K562 (cell line): ENCODE data around the gene SLC27A4. TPM values are rescaled to one million over a fixed set of nuclear protein-coding genes. Genes with fewer than 3 reads are reported as not detected.

ENCODE experiments used
- CREB3 ChIP-seq: fragments of 450-650 bp; conservative IDR thresholded peaks from 2 replicates; pipeline ENCODE4 v1.6.1; 2016; ENCODE audit warnings: missing genetic modification characterization, low read depth, mild to moderate bottlenecking, missing compliant biosample characterization, moderate library complexity
- ELF4 ChIP-seq: fragments of 450-650 bp; formaldehyde crosslinking; IDR thresholded peaks from 2 replicates; pipeline ENCODE4 v1.4.0; 2022; ENCODE audit warnings: missing genetic modification characterization
- JUN ChIP-seq, 2 experiments: sonication (generic) in 1 of 2; formaldehyde crosslinking in 1 of 2; IDR thresholded peaks; 2 replicates each; pipeline versions ENCODE4 v1.6.1 to v1.8.0; 2012 to 2022; ENCODE audit warnings: borderline replicate concordance in 2 of 2, mild to moderate bottlenecking in 2 of 2, improper control_type of control experiment in 1 of 2, low read depth in 1 of 2, low read length in 1 of 2, missing genetic modification reagents in 1 of 2
- MGA ChIP-seq: fragments of 450-650 bp; IDR thresholded peaks from 2 replicates; pipeline ENCODE4 v1.6.1; 2016; ENCODE audit warnings: mild to moderate bottlenecking, moderate library complexity
- SP2 ChIP-seq: IDR thresholded peaks from 2 replicates; pipeline ENCODE4 v1.6.1; 2011; ENCODE audit warnings: mild to moderate bottlenecking, low read depth, low read length, moderate library complexity; ENCODE audit not compliant: poor library complexity, severe bottlenecking; ENCODE audit errors: extremely low read depth
- ZNF75A ChIP-seq: fragments of 450-650 bp; formaldehyde crosslinking; IDR thresholded peaks from 2 replicates; pipeline ENCODE4 v1.4.0; 2020; ENCODE audit warnings: mild to moderate bottlenecking
- polyA plus RNA-seq, 8 experiments: library from polyadenylated mRNA; depleted of rRNA in 4 of 8; stranded (reverse) in 5 of 8; unstranded in 3 of 8; fragments of >200 nt; fragmentation: Nextera tagmentation in 2 of 8; fragmentation: Illumina TruSeq in 1 of 8; extraction: Ambion mirVana in 2 of 8; extraction: Trizol in 1 of 8; gene quantifications; 2 replicates each; pipeline versions ENCODE4 v1.2.1 to v1.2.3, GENCODE V29; 2011 to 2014; ENCODE audit warnings: inconsistent platforms in 1 of 8, missing spikeins in 1 of 8
- total RNA-seq, 7 experiments: library from RNA; depleted of rRNA in 6 of 7; stranded (reverse); fragments of >200 nt in 6 of 7; fragmentation: Illumina TruSeq in 2 of 7; extraction: Trizol in 2 of 7; gene quantifications; 2 replicates each; pipeline versions ENCODE4 v1.2.1 to v1.2.3, GENCODE V29; 2011 to 2021; ENCODE audit warnings: low replicate concordance in 1 of 7
- TF ChIP-seq, protein P1 (sequence below): fragments of 450-650 bp; formaldehyde crosslinking; IDR thresholded peaks from 2 replicates; pipeline ENCODE4 v1.4.0; 2022; ENCODE audit warnings: missing genetic modification characterization
- TF ChIP-seq, protein P2 (sequence below), 2 experiments: fragments of 450-650 bp in 1 of 2; sonication (generic) in 1 of 2; formaldehyde crosslinking; conservative IDR thresholded peaks; 2 replicates each; pipeline versions ENCODE4 v1.4.0 to v1.8.1; 2020 to 2022; ENCODE audit warnings: mild to moderate bottlenecking in 1 of 2, missing genetic modification reagents in 1 of 2

SLC27A4 gene
- total and polyA plus RNA-seq, 9 of the 15 experiments (the other 6 are each of a cell fraction or from before 2014, with no cell fraction given): 0.25 to 35.7 (median 14.0) TPM

DNA sequence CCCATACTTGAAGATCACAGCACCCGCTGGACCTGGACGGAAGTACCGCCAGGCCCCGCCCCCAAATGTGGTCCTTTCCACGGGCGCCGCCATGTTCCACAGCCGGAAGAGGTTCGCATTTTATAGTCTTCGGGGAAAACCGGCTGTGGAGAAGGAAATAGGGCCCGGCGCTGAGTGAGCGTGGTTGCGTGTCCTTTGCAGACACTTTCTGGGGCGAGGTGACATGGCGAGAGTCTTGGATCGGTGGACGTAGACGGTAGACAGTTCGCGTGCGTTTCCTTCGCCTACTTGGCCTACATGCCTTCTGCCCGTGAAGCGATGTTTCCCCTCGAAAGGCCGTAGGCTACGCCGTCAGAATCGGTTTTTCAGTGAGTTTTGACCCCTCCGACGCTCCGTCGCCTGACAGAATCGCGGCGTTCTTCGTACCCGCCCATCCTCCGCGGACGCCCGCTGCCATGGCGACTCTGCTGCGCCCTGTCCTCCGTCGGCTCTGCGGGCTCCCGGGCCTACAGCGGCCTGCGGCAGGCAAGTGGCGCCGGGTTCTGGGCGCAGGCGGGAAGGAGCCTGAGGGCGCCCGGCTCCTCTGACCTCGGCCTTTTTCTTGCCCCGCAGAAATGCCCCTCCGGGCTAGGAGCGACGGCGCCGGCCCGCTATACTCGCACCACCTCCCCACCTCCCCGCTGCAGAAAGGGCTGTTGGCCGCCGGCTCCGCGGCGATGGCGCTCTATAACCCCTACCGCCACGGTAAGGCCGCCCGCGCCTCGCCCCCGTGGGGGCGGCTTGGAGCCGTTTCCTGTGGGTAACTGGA, 17.7 kb upstream of the SLC27A4 start, which contains the start of the genes COQ4 and TRUB2 (continued):
- no peak for TF ChIP-seq MGA
- TF ChIP-seq, protein P1, sequence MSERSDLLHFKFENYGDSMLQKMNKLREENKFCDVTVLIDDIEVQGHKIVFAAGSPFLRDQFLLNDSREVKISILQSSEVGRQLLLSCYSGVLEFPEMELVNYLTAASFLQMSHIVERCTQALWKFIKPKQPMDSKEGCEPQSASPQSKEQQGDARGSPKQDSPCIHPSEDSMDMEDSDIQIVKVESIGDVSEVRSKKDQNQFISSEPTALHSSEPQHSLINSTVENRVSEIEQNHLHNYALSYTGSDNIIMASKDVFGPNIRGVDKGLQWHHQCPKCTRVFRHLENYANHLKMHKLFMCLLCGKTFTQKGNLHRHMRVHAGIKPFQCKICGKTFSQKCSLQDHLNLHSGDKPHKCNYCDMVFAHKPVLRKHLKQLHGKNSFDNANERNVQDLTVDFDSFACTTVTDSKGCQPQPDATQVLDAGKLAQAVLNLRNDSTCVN (CRISPR knock-in tag): peak; percentile 90; the same call in 1 of the 2 replicates
- peak; percentile 84 for TF ChIP-seq ELF4 (CRISPR knock-in tag)
- peak; percentile 95 for TF ChIP-seq JUN (IDR thresholded peaks at IDR 0.05; ENCODE audit: borderline replicate concordance, low read depth, low read length)
- TF ChIP-seq JUN (CRISPR knock-in tag; IDR thresholded peaks at IDR 0.05; ENCODE audit: borderline replicate concordance): no peak
- TF ChIP-seq, protein P2, sequence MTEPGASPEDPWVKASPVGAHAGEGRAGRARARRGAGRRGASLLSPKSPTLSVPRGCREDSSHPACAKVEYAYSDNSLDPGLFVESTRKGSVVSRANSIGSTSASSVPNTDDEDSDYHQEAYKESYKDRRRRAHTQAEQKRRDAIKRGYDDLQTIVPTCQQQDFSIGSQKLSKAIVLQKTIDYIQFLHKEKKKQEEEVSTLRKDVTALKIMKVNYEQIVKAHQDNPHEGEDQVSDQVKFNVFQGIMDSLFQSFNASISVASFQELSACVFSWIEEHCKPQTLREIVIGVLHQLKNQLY (CRISPR knock-in tag; conservative IDR thresholded peaks at IDR 0.05): peak in 1 of 2 experiments; percentile 89; a peak in 1 of 4 replicates
- TF ChIP-seq CREB3: no peak
- peak; percentile 24 for TF ChIP-seq SP2
- TF ChIP-seq ZNF75A (CRISPR knock-in tag): peak; percentile 69
